Hepatocyte (in vitro differentiated cells): ENCODE results near the gene ADGRB2.

Source experiments
- CTCF ChIP-seq: fragments of 200-600 bp; sonication (generic); IDR thresholded peaks from 2 replicates; pipeline ENCODE4 v1.5.1; 2016; ENCODE audit warnings: antibody characterized with exemption, mild to moderate bottlenecking; ENCODE audit not compliant: poor library complexity
- EZH2 ChIP-seq: fragments of 200-600 bp; sonication (generic); IDR thresholded peaks from 2 replicates; pipeline ENCODE4 v1.6.1; 2016; ENCODE audit warnings: antibody characterized with exemption, mild to moderate bottlenecking, borderline replicate concordance

GRCh38 chr1:31797216-31797615, 33.1 kb upstream of the ADGRB2 start:
- TF ChIP-seq CTCF (no peak), EZH2 (no peak)
